Left lobe of liver (tissue), 2 donors: Measurements from ENCODE around the gene MUC15. TPM values are rescaled to one million over a fixed set of nuclear protein-coding genes. Genes with fewer than 3 reads are reported as not detected.
A peak's percentile ranks its signal among the peaks of the same experiment; 100 is the strongest.

Experiments used
- ATAC-seq: fragments of 200-7000 bp; cut with Tn5 transposase; one replicate; pipeline ENCODE4 v1.9.1; 2020; ENCODE audit warnings: mild to moderate bottlenecking, moderate library complexity
- DNase-seq: peaks from one replicate; pipeline ENCODE4 v3.0.0-alpha.2; 2020; ENCODE audit warnings: low spot score
- total RNA-seq: library from RNA; stranded (reverse); gene quantifications from one replicate; pipeline ENCODE4 v1.2.1, GENCODE V29; 2021
- donor health status: DM: no; HTN: no; CAD: no; lungs with moderate emphysema.
- donor health status: DM: no; HTN: yes; CAD: no.

Gene MUC15
- total RNA-seq, 1 donor from 2014 or later = not detected

GRCh38 chr11:26575946-26576345 is 3.9 kb upstream of the MUC15 start:
- ATAC-seq (no peak), DNase-seq (no peak)

GRCh38 chr11:26573896-26574295 is 1.8 kb upstream of the MUC15 start:
- no peak for DNase-seq

DNA sequence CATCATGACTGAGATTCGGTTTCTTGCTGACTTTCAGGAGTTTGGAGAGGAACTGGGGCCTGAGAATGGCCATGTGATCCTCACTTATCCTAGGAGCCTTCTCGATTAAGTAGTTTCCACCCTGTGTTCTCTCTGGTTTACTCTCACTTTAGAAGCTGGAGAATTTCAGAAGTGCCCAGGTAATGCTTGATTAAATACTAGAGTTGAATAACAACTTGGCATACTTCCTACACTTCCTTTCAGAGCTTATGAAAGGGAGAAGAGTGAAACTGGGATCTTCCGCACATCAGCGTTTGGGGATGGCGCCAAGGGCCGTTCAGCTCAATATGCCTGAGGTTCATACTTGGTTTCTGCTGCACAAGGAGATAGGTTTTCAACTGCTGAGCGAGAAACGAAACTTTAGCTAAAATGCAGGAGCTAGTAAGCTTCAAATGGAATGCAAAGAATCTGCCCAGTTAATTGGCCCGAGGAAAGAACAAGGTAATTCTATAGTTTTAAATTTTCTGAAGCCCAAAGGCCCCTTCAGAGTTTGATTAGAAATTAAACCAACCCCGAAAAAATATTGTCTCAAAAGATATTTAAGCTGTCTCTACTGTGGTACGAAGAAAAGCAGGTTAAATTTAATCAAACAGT is 823 bp upstream of the MUC15 start:
- DNase-seq = no peak
- no peak for ATAC-seq

More at GRCh38 chr11:26573896-26574295, 1.8 kb upstream of the MUC15 start:
- ATAC-seq = no peak

DNA sequence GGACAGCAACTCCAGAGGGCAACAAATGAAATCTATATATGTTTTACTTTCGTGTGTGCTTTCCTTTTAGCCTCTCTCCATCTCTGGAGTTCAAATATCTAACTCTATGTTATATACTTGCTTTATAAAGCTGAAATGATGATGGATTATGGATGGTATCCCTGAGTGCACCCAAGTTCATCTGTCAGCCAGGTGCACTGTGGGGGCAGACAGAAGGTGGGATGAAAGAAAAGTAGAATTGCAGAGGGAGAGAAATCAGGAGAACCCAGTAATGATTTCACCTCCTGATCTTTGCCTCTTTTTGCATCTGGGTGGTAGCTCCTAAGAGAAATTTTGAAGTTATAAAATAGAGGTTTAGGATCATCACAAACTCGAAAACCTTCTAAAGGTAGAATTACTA is 2.4 kb downstream of the MUC15 start:
- DNase-seq (no peak), ATAC-seq (no peak)

- DNase-seq (no peak), ATAC-seq (no peak)
Observed at GRCh38 chr11:26558190-26558589, 13.9 kb downstream of the MUC15 start.

DNA sequence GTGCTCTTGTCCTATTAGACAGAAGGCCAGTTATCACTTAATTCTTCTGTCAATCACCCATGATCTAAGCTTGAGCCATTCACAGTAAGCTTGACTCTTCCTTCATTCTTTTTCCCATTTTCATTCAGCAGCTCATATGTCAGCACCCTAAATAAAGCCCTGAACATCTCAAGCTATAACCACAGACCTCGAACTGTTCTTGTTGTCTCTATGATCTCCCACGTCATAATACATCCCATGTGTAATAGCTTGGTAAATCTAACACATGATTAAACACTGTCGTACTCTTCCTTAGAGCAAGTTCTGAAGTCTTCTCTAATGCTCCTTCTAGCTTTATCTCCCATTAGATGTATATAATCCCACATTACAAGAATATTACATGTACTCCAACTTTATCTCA is 14.4 kb downstream of the MUC15 start:
- DNase-seq (no peak), ATAC-seq (no peak)

- ATAC-seq (no peak), DNase-seq (no peak)
Observed at GRCh38 chr11:26556582-26556981, 15.5 kb downstream of the MUC15 start.

GRCh38 chr11:26554455-26554854 is 17.6 kb downstream of the MUC15 start:
- DNase-seq = no peak
- no peak for ATAC-seq

DNA sequence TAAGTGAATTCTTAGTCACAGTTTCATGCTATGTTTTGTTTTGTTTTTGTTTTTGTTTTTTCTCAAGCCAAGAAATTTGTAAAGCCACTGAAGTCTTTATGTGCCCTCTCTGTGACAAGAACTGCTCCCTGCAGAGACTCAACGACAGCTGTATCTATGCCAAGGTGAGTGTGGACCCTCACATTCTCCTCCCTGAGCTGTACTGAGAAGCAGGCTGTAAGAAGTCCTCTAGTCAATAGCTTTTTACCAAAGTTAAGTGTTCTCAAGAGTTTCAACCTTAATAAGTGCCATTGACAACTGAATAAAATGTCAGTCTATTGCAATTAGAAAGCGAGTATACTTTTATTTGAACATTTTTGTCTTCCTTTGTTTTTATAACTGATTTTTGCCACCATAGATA is 18.9 kb downstream of the MUC15 start:
- ATAC-seq (no peak), DNase-seq (no peak)

- DNase-seq (no peak), ATAC-seq (peak; percentile 59)
Observed at GRCh38 chr11:26551186-26551801, 20.8 kb downstream of the MUC15 start.

GRCh38 chr11:26550022-26550421 is 22.0 kb downstream of the MUC15 start:
- DNase-seq = no peak
- no peak for ATAC-seq

GRCh38 chr11:26549176-26549575 is 22.9 kb downstream of the MUC15 start:
- ATAC-seq = no peak

DNA sequence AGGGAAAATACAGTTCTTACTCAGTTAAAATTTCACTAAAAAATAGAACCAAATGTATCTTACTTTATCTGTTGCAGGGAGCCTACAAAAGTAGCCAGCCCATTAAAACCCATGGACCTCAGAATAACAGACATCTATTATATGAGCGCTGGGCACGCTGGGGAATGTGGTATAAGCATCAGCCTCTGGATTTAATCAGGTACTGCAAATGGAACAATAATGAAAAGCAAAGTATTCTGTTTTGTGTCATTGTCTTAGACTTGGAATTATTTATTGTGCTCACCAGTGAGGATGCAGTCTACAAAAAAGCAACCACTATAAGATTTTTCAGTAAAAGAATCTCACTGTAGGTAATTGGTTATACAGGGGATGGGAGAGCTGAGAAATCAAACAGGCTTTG is 30.2 kb downstream of the MUC15 start:
- no peak for DNase-seq

More at GRCh38 chr11:26549176-26549575, 22.9 kb downstream of the MUC15 start:
- DNase-seq = no peak

GRCh38 chr11:26539517-26539916 is 32.5 kb downstream of the MUC15 start:
- DNase-seq (no peak), ATAC-seq (no peak)

More for the DNA sequence above, 30.2 kb downstream of the MUC15 start:
- no peak for ATAC-seq

GRCh38 chr11:26537341-26537740 is 34.7 kb downstream of the MUC15 start:
- no peak for DNase-seq
- no peak for ATAC-seq

DNA sequence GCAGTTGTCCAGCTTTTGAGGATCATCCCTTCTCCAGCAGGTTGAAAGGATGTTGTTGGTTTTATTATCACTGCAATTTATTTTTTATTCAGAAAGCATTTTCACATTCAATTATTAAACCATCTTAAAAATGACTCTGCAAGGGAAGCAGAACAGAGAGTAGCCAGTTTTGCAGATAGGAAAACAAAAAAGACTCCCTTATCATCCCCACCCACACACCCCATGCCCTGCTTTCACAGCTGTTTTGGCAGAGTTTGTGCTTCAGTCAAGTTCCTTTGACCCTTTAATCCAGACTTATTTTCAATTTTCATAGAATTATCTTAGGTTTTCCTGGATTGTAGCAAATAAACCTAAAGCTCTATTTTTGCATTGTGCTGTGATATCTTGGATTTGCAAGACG is 44.4 kb downstream of the MUC15 start:
- DNase-seq = no peak

GRCh38 chr11:26522912-26523610 is 49.0 kb downstream of the MUC15 start:
- ATAC-seq (no peak), DNase-seq (no peak)

More for the DNA sequence above, 44.4 kb downstream of the MUC15 start:
- no peak for ATAC-seq

DNA sequence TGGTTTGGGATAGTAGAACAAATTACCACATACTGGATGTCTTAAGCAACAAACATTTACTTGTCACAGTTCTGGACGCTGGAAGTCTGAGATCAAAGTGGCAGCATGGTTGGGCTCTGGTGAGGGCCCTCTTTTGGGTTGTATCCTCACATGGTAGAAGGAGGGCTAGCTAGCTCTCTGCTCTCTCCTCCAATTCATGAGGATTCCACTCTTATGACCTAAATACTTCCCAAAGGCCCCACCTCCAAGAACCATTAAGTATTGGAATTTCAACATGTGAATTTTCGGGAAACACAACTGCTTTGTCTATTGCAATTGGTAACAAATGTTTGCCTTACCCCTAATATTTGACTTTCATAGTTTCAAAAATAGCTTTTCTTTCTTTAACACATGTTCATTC is 52.6 kb downstream of the MUC15 start:
- no peak for DNase-seq
- no peak for ATAC-seq

DNA sequence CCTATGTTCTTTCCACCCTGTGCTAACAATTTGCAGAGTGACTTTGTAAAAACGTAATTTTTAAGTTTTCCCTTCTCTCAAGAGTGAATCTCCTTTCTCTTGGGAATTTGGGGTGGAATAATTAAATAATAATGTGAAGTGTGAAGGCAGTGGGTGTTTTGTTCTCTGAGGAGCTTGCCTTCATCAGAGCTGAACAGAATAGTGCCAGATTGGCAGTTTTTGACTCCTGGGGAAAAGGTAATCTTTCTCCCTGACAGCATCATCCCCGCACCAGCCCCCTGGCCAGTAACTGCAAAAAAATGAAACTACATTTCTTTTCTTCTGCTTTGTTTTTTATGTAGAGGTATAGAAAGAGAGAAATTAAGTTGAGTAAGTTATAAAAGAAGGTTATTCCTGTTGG is 59.9 kb downstream of the MUC15 start:
- ATAC-seq = no peak
- DNase-seq = no peak

GRCh38 chr11:26510756-26511155 is 61.3 kb downstream of the MUC15 start:
- ATAC-seq (no peak), DNase-seq (no peak)

DNA sequence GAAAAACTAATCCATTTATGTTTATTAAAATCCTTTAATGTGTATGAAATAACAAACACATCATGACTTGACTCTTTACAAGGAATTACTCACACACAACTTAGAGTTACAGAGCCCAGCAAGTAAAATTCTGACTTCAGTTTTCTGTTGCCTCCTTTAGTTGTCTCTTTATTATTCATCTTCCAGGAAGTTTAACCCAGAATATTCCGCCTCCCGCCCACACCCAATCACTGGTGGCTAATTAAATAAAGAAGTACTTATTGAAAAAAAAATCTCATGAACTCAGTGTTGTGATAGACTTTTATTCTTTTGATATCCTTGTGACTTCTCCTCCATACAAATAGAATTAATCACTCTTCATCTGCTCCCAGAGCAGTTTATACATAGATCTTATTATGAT is 61.9 kb downstream of the MUC15 start:
- DNase-seq (no peak), ATAC-seq (no peak)
